ACHN (cell line): ENCODE data around the gene FCSK.
A peak's percentile ranks its signal among the peaks of the same experiment; 100 is the strongest.
"Not testable (repeated sequence)": the region's sequence is repeated elsewhere in the genome, so short reads cannot be mapped to it uniquely, and the experiment has no call there.

Experiments used
- DNase-seq: peaks from one replicate; pipeline ENCODE4 v3.0.0-alpha.2; 2015
- in situ Hi-C: cut with HindIII; loops from 2 replicates; pipeline ENCODE4 v1.10.0; 2017; ENCODE audit warnings: low sequenced_read_pairs, low pct_ligation_motif_present, low pct_unique_long_range_greater_than_20kb

FCSK gene

DNA sequence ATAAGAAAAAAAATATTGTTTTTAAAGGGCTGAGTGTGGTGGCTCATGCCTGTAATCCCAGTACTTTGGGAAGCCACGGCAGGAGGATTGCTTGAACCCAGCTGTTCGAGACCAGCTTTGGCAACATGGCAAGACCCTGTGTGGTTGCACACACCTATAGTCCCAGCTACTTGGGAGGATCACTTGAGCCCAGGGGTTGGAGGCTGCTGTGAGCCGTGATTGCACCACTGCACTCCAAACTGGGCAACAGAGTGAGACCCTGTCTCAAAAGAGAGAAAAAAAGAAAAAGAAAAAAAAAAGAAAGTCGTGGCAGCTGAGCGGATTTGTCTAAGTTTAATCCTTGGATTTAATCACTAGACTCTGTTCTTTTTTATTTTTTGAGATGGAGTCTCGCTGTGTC lies 6.3 kb upstream of the FCSK start:
- DNase-seq: no peak
- in situ Hi-C loops: no loop called here

DNA sequence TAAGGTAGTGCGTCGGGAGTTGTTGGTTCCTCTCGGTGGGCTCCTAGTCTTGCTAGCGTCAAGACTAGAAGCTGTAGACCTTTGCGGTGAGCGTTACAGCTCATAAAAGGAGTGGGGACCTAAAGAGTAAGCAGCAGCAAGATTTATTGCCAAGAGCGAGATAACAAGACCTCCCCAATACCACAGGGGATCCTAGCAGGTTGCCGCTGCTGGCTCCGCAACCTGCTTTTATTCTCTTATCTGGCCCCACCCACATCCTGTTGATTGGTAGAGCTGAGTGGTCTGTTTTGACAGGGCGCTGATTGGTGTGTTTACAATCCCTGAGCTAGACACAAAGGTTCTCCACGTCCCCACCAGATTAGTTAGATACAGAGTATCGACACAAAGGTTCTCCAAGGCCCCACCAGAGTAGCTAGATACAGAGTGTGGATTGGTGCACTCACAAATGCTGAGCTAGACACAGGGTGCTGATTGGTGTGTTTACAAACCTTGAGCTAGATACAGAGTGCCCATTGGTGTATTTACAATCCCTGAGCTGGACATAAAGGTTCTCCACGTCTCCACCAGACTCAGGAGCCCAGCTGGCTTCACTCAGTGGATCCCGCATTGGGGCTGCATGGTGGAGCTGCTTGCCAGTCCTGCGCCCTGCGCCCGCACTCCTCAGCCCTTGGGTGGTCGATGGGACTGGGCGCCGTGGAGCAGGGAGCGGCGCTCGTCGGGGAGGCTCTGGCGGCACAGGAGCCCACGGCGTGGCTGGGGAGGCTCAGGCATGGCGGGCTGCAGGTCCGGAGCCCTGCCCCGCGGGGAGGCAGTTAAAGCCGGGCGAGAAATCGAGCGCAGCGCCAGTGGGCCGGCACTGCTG lies 4.0 kb upstream of the FCSK start:
- DNase-seq, in situ Hi-C loops: not testable (repeated sequence)

DNA sequence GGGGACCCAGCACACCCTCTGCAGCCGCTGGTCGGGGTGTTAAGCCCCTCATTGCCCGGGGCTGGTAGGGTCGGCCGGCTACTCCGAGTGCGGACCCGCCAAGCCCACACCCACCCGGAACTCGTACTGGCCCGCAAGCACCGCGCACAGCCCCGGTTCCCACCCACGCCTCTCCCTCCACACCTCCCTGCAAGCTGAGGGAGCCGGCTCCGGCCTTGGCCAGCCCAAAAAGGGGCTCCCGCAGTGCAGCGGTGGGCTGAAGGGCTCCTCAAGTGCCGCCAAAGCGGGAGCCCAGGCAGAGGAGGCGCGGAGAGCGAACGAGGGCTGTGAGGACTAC lies 3.4 kb upstream of the FCSK start:
- DNase-seq, in situ Hi-C loops: not testable (repeated sequence)

DNA sequence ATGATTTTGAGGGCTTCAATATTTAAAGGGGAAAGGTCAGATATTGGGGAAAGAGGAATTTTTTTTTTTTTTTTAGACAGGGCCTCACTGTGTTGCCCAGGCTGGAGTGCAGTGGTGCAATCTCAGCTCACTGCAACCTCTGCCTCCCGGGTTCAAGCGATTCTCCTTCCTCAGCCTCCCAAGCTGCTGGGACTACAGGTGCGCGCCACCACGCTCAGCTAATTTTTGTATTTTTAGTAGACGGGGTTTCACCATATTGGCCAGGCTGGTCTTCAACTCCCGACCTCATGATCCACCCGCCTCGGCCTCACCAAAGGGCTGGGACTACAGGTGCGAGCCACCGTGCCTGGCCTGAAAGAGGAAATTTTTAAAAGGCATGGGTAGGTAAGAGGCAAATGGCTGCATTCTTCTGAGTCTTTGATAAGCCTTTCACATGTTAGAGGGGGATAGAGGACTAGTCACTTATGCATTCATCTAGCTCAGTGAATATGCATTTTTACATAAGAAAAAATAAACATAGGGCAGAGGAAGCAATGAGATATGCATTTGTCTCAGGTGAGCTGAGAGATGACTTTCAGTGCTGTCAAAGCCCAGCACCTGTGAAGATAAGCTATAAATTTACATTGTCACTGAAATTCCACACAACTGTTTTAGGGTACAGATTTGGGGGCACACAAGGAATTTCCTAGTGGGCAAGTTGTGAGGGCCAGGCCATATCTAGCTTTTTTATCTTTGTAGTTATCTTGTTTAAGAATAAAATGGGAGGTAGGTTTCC lies 1.1 kb upstream of the FCSK start:
- no peak for DNase-seq
- in situ Hi-C loops: no loop called here

DNA sequence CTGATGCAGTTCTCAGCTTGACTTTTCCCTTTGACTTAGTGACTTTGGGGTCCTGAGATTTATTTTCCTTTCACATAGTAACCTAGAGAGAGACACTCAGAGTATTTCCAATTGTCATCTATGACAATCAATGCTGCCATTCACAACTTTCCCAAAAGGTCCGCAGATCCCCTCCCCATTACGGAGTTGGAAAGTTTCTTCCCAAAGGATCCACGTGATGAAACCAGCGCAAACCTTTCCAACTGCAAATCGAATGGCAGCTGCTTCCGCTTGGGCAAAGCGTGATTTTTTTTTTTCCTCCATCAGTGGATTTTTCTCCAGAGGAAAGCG lies 538 bp upstream of the FCSK start:
- in situ Hi-C loops: no loop called here
- no peak for DNase-seq

DNA sequence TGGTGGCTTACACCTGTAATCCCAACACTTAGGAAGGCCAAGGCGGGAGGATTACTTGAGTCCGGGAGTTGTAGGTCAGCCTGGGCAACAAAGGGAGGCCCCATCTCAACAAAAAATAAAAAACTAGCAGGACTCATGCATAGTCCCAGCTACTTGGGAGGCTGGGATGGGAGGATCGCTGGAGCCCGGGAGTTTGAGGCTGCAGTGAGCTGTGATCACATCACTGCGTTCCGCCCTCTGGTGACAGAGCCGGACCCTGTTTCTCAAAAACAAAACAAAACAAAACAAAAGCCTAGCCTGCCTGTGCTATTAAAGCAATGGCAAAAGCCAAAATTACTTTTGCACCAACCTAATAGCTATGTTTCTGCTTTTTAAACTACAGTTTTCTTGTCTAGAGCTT lies 1.5 kb downstream of the FCSK start:
- no peak for DNase-seq
- in situ Hi-C loops: no loop called here

DNA sequence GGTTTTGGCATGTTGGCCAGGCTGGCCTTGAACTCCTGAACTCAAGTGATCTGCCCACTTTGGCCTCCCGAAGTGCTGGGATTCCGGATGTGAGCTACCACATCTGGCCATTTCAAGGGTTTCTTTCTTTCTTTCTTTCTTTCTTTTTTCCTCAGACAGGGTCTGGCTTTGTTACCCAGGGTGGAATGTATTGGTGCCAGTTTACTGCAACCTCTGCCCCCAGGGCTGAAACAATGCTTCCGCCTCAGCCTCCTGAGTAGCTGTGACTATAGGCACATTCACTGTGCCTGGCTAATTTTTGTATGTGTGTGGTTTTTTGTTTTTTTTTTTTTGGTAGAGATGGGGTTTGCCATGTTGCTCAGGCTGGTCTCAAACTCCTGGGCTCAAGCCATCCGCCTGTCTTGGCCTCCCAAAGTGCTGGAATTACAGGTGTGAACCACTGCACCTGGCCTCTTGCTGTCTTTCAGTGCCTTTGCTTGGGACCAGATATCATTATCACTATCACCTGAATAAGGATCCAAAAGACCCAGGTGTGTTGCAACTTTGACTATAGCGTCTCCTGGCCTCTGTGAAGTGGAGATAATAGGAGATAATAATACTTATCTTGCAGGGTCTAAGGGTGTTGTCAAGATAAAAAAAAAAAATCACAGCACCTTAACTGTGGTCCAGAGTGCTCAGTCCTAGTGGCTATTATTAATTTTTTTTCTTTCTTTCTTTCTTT lies 3.2 kb downstream of the FCSK start:
- no peak for DNase-seq
- in situ Hi-C loops: no loop called here

DNA sequence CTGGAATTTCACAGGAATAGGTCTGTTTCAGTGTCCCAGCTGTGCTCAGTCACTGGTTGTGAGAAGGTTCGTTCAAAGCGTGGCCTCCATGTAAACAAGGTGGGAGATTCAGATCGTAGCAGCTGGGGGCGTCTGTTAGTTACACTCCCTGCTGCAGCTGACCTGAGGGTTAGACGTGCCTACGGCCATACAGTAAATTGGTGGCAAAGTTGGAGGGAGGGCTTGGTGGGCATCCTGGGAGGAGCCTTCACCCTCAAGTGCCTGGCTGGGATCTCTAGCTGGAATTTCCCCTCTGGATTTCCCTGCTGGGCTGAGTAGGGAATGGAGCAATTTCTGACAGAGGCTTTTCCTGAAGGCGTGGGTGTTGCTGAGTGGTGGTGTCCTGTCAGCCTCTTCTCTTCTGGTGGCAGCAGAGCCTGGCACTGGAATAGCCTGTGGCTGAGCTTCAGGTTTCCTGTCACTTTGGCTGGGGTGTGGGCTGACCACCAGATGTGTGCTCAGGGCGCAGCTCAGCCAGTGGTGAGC lies 6.4 kb downstream of the FCSK start:
- in situ Hi-C loops: no loop called here
- DNase-seq: no peak

DNA sequence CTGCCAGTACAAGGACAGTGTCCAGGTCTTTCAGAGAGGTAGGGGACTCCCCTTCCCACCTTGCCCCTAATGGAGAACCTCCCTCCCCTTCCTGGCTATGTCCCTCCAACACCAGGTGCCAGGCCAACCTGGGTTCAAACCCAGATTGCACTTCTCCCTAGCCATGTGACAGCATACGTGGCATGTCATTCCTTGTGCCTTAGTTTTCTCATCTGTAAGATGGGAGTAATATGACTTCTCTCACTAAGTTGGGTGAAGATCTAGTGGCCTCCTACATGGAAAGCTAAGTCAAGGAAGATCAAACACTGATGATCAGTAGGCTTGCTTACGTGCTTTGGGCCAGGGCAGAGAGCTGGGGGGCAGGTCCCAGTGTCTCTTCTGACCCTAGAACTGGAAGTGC lies 8.8 kb downstream of the FCSK start:
- in situ Hi-C loops: no loop called here
- no peak for DNase-seq

DNA sequence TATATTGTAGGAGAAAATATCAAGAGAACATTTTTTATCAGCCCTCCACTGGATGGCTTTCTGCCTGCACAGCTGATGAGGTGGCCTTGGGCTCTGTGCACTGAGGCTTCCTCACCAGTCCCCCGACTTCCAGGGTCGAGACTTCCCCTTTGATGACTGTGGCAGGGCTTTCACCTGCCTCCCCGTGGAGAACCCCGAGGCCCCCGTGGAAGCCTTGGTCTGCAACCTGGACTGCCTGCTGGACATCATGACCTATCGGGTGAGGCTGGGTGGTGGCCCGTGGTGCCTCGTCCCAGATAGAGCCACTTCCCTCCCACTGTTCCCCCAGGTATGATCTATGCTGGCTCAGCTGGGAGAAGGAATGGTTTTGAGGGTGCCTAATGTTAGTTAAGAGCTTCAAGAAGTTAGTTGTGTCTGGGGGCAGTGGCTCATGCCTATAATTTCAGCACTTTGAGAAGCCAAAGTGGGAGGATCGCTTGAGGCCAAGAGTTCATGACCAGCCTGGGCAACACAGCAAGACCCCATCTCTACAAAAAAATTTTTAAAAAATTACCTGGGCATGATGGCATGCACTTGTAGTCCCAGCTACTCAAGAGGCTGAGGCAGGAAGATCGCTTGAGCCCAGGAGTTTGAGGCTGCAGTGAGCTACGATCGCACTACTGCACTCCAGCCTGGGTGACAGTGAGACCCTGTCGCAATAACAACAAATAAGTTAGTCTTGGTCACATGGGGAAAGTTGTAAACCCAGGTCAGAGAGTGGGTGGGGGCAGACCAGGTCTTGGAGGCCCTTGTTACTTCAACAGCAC lies 11.8 kb downstream of the FCSK start:
- no peak for DNase-seq
- in situ Hi-C loops: no loop called here

DNA sequence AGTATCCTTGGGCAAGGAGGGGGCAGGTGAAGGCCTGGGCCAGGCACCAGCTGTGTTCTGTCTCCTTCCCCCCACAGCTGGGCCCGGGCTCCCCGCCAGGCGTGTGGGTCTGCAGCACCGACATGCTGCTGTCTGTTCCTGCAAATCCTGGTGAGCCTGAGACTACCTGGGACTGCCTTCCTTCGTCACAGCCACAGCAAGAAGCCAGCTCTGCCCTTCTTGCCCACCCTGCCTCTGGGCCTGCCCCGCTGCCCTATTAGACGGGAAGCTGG lies 12.3 kb downstream of the FCSK start:
- no peak for DNase-seq
- in situ Hi-C loops: no loop called here

DNA sequence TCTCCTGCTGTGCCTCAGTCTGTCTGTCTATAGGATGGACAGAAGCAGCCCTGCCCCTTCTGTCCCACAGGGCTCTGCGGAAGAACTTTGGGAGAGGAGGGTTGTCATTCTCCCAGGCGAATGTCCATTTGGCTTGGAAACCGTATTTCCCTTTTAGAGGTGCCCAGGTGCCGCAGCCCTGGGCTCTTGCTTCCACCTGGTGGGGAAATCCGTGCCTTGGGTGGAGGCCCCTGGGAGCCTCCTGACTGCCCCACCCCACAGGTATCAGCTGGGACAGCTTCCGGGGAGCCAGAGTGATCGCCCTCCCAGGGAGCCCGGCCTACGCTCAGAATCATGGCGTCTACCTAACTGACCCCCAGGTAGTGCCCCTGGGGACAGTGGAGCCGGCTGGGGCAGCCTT lies 12.7 kb downstream of the FCSK start:
- no peak for DNase-seq
- in situ Hi-C loops: no loop called here

DNA sequence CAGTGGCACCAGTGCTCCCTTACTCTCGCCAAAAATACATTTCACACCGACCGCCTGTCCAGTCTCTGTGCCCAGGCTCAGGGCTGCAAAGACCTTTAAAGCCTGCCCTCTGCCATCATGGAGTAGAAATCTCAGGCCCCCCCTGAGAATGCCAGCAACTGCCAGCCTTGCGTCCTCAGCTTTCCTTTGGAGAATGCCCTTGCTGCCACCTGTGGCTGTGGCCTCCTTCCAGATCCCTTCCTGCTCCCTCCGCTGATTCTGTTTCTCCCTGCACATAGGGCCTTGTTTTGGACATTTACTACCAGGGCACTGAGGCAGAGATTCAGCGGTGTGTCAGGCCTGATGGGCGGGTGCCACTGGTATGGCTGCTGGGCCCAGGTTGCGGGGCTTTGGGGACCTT lies 13.2 kb downstream of the FCSK start:
- in situ Hi-C loops: no loop called here
- no peak for DNase-seq

DNA sequence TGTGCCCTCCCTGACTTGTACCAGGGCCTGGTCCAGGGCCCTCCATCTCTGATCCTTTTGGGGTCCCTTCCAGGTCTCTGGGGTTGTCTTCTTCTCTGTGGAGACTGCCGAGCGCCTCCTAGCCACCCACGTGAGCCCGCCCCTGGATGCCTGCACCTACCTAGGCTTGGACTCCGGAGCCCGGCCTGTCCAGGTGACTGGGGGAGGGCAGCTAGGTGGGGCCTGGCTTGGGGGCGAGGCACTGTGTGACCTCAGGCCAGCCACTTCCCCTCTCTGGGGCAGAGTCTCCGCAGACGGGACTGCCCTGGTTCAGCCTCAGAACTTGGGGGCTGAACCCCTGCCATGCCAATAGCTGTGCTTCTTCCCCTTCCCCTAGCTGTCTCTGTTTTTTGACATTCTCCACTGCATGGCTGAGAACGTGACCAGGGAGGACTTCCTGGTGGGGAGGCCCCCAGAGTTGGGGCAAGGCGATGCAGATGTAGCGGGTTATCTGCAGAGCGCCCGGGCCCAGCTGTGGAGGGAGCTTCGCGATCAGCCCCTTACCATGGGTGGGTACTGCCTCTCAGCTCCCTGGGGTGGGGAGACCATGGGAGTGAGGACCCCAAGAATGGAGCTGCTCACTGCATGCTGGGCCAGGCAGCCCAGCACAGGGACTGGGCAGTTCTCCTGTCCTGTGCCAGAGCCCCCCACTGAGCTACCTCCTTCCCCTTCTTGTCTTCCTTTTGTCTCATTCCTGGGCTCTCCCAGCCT lies 14.6 kb downstream of the FCSK start:
- no peak for DNase-seq
- in situ Hi-C loops: no loop called here

DNA sequence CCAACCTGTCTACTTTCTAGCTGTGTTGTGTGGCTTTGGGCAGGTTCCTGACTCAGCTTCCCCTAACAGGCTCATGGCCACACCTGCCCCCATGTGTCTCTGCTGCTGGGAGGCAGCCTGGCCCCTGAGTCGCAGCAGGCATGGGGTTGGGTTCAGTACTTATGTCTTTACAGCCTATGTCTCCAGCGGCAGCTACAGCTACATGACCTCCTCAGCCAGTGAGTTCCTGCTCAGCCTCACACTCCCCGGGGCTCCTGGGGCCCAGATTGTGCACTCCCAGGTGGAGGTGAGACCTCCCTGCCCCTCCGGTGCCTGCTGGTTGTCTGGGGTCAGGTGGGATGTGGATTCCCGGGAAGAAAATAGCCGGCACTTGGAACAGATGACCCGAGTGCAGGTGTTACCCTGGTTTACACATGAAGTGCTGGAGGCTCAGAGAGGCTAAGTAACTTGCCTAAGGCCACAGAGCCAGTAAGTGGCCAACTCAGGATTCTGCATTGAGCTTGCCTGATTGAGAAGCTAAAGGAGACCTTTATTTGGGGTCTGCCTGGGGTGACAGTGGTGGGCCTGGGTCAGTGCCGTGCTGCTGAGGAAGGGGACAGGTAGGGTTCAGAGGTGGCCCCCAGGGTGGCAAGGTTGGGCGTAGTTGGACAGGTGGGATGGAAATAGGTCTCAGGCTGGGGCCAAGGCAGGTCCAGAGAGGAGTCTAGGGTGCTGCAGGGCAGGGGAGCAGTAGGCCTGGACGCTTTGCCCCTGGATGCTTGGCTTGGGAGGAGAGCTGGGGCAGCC lies 15.9 kb downstream of the FCSK start:
- in situ Hi-C loops: no loop called here
- no peak for DNase-seq

DNA sequence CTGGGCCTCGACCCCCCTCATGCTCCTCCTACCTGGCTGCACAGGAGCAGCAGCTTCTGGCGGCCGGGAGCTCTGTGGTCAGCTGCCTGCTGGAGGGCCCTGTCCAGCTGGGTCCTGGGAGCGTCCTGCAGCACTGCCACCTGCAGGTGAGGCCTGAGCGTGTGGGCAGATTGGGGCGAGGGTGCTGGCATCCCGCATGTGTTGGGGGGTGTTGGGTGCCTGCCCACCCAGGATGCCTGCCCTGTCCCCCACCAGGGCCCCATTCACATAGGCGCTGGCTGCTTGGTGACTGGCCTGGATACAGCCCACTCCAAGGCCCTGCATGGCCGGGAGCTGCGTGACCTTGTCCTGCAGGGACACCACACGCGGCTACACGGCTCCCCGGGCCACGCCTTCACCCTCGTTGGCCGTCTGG lies 16.5 kb downstream of the FCSK start:
- peak; percentile 62 for DNase-seq
- in situ Hi-C loops: no loop called here

DNA sequence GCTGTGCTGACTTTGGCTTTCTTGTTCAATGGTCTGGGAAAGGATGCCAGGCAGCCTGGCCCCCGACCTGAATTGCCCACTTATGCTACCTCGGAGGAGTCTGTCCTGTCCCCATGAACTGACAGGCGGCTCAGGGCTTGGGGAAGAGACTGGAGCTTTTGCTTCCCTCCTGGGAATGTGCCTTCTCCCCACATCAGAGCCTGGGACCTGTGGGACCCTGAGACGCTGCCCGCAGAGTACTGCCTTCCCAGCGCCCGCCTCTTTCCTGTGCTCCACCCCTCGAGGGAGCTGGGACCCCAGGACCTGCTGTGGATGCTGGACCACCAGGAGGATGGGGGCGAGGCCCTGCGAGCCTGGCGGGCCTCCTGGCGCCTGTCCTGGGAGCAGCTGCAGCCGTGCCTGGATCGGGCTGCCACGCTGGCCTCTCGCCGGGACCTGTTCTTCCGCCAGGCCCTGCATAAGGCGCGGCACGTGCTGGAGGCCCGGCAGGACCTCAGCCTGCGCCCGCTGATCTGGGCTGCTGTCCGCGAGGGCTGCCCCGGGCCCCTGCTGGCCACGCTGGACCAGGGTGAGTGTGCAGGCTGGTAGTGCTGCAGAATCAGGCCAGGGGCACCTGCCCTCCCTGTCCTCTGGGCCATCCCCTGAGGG lies 18.5 kb downstream of the FCSK start:
- DNase-seq: no peak
- in situ Hi-C loops: no loop called here
